ENCODE data around the gene SEC14L5. TPM values are rescaled to one million over a fixed set of nuclear protein-coding genes. Genes with fewer than 3 reads are reported as not detected.

SEC14L5 gene
- total RNA-seq, 4 donors from 2014 or later, result 0.32 to 6.2 (median 0.53) TPM

DNA sequence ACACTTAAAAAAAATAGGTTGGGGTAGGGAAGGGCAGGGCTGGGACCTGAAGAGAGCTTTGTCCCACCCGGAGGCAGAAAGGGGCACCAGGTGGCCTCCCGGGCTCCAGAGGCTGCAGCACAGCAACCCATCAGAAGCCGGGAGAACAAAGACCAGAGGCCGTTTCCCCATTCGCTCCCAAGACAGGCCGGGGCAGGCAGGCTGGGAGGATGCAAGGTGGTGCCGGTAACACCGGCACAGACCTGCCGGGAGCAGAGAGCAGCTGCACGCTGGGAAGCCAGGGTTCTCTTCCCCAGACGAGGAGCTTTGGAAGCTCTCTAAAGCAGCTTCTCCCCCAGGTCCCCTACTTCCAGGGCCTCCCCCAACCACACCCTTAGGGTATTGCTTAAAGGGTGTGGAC lies 26.7 kb upstream of the SEC14L5 start:
- Histone ChIP-seq H3K4me3 (no peak overlapping the region), H3K9me3 (peaks cover 0 to 8% of the 10 kb centered on the region in 2 donors), H3K36me3 (no peaks in the 10 kb centered on the region), H3K27ac (no peak overlapping the region), H3K27me3 (peaks cover 8% of the 10 kb centered on the region), H3K4me1 (peaks cover 0 to 8% (median 6%) of the 10 kb centered on the region in 4 donors)
- 88% methylated on average over 11 of the region's 11 CpGs; no CpG with 5 or more reads in 1 of the 2 donors for WGBS, 2 donors (ENCODE audit: low coverage in 1 of 2)
- no peak for DNase-seq
- in situ Hi-C loops (cut with MboI; ENCODE audit: low pct_ligation_motif_present in 1 of 4, low pct_unique_long_range_greater_than_20kb in 1 of 4, low sequenced_read_pairs in 3 of 4) (no loop called here), intact Hi-C loops (cut with DNase I; ENCODE audit: low total_unique reads) (no loop called here)
- no peak for TF ChIP-seq POLR2AphosphoS5 (IDR thresholded peaks at IDR 0.05)

DNA sequence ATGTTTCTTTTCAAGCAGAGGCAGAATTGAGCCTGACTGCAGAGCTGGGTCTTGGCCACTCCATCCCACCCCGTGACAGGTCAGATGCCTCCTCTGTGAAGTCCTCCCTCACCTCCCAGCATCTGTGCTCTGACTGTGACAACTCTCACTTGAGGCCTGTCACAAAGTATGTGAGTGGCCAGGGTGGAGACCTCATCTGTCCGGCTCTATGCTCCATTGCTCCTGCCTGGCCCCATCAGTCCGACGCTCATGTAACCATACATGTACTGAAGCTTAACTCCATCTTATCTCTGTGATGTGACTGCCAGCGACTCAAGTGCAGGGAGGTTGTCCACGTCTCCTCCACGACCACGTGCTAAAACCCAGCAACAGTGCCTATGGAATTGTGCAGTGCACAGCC lies 24.7 kb upstream of the SEC14L5 start:
- H3K9me3 ChIP-seq, result no peaks in the 10 kb centered on the region
- H3K4me1 ChIP-seq, result peaks cover 3 to 25% (median 20%) of the 10 kb centered on the region in 4 donors
- H3K4me3 ChIP-seq, result no peak overlapping the region
- no peak for DNase-seq
- in situ Hi-C loops (cut with MboI; ENCODE audit: low pct_ligation_motif_present in 1 of 4, low pct_unique_long_range_greater_than_20kb in 1 of 4, low sequenced_read_pairs in 3 of 4), result no loop called here
- H3K27me3 ChIP-seq, result peaks cover 13% of the 10 kb centered on the region
- no peak overlapping the region for H3K27ac ChIP-seq
- TF ChIP-seq, protein P1, sequence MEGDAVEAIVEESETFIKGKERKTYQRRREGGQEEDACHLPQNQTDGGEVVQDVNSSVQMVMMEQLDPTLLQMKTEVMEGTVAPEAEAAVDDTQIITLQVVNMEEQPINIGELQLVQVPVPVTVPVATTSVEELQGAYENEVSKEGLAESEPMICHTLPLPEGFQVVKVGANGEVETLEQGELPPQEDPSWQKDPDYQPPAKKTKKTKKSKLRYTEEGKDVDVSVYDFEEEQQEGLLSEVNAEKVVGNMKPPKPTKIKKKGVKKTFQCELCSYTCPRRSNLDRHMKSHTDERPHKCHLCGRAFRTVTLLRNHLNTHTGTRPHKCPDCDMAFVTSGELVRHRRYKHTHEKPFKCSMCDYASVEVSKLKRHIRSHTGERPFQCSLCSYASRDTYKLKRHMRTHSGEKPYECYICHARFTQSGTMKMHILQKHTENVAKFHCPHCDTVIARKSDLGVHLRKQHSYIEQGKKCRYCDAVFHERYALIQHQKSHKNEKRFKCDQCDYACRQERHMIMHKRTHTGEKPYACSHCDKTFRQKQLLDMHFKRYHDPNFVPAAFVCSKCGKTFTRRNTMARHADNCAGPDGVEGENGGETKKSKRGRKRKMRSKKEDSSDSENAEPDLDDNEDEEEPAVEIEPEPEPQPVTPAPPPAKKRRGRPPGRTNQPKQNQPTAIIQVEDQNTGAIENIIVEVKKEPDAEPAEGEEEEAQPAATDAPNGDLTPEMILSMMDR (IDR thresholded peaks at IDR 0.05), result no peak
- TF ChIP-seq EP300 (IDR thresholded peaks at IDR 0.05; ENCODE audit: low read depth) (no peak), POLR2AphosphoS5 (IDR thresholded peaks at IDR 0.05) (no peak), POLR2A (IDR thresholded peaks at IDR 0.05) (no peak)
- intact Hi-C loops (cut with DNase I; ENCODE audit: low total_unique reads), result no loop called here
- H3K36me3 ChIP-seq, result no peaks in the 10 kb centered on the region
- WGBS, 2 donors (ENCODE audit: low coverage in 1 of 2), result 76 to 80% methylated on average over 3 to 8 of the region's 8 CpGs

DNA sequence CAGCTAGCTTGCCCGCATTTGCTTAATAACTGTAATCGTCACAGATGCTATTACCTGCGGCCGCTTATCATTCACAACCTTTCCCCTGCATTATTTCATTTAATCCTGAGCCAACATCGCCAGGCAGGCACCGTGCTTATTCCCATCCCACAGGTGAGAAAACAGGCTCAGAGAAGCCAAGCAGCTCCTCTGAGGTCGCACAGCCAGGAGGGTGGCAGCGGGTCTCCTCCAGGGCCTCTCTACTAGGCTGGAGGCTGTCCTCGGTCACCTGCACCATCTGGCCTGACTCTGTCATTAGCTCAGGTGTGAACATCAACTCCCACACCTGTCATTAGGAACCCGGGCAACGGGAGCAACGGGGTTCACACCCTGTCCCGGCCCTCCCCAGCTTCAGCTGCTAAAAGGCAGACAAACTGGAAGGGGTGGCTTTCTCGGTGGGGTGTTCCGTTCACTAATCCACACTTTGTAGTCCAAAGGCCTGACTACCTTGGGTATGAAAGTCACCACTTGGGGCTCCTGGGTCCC lies 24.2 kb upstream of the SEC14L5 start:
- Histone ChIP-seq H3K27me3 (peaks cover 13% of the 10 kb centered on the region), H3K4me1 (peaks cover 3 to 25% (median 20%) of the 10 kb centered on the region in 4 donors), H3K27ac (no peak overlapping the region), H3K9me3 (no peaks in the 10 kb centered on the region), H3K36me3 (no peaks in the 10 kb centered on the region), H3K4me3 (no peak overlapping the region)
- intact Hi-C loops (cut with DNase I; ENCODE audit: low total_unique reads), result no loop called here
- in situ Hi-C loops (cut with MboI; ENCODE audit: low pct_ligation_motif_present in 1 of 4, low pct_unique_long_range_greater_than_20kb in 1 of 4, low sequenced_read_pairs in 3 of 4), result no loop called here
- no peak for TF ChIP-seq POLR2A (IDR thresholded peaks at IDR 0.05)
- TF ChIP-seq POLR2AphosphoS5 (IDR thresholded peaks at IDR 0.05), result no peak
- TF ChIP-seq, protein P1 (IDR thresholded peaks at IDR 0.05), result no peak
- no peak for TF ChIP-seq EP300 (IDR thresholded peaks at IDR 0.05; ENCODE audit: low read depth)
- no peak for DNase-seq
- 84 to 98% methylated on average over 9 to 15 of the region's 15 CpGs for WGBS, 2 donors (ENCODE audit: low coverage in 1 of 2)

DNA sequence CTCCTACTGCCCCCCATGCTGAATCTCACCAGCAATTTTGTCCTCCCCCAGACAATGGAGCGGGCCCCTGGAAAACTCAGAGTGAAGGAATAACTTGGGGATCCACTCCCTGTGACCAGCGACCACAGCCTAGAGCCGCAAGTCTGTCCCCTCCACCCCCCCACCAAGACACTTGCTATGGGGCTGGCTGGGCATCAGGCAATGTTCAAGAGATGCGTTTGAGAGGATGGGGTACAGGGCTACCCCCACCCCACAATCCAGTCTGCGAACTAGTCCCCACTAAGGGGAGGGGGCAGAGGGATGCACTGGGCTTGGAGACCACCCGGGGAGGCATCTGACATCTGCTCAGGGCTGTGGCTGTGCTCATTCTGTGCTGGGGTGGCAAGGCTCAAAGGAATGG lies 23.5 kb upstream of the SEC14L5 start:
- Histone ChIP-seq H3K4me3 (no peak overlapping the region), H3K36me3 (no peaks in the 10 kb centered on the region), H3K4me1 (peaks cover 3 to 25% (median 20%) of the 10 kb centered on the region in 4 donors), H3K27me3 (peaks cover 13% of the 10 kb centered on the region), H3K9me3 (no peaks in the 10 kb centered on the region), H3K27ac (no peak overlapping the region)
- in situ Hi-C loops (cut with MboI; ENCODE audit: low pct_ligation_motif_present in 1 of 4, low pct_unique_long_range_greater_than_20kb in 1 of 4, low sequenced_read_pairs in 3 of 4) (no loop called here), intact Hi-C loops (cut with DNase I; ENCODE audit: low total_unique reads) (no loop called here)
- WGBS, 2 donors (ENCODE audit: low coverage in 1 of 2), result 93% methylated on average over 6 of the region's 6 CpGs; no CpG with 5 or more reads in 1 of the 2 donors
- no peak for DNase-seq
- TF ChIP-seq POLR2A (IDR thresholded peaks at IDR 0.05), result no peak
- no peak for TF ChIP-seq EP300 (IDR thresholded peaks at IDR 0.05; ENCODE audit: low read depth)

DNA sequence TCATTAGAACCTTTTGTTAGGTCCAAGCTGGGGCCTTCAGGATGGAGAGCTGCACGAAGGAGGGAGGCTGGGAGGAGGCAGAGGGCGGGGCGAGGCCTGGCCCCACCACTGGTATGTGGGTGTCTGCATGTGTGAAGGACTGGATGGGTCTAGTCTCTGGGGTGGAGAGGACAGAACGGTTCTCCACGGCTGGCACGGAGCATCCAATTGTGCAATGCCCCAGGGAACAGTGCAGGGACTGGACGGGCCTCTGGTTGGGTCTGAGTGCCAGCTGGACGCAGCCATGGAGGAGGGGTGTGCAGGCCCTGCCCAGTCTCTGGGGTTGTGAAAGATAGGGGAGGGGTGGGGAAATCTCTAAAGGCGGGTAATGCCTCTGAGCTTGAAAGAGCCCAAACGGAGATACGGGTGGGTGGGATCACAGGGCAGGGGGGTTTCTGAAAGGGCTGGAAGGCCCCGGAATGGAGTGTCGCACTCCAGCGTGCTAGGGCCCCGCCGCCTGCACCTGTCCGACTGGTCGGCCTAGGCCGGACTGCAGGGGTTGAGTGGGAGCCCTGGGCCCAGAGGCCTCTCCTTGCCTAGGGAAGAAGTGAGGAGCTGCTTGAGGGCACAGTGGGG lies 22.8 kb upstream of the SEC14L5 start:
- Histone ChIP-seq H3K27me3 (peaks cover 13% of the 10 kb centered on the region), H3K27ac (peak overlapping the region in 3 of 4 donors; percentile 26 to 83 (median 78)), H3K36me3 (no peaks in the 10 kb centered on the region), H3K9me3 (no peaks in the 10 kb centered on the region), H3K4me3 (peak overlapping the region in 2 of 4 donors; percentile 70 to 82), H3K4me1 (peaks cover 3 to 25% (median 20%) of the 10 kb centered on the region in 4 donors)
- peak; percentile 65 for DNase-seq
- WGBS, 2 donors (ENCODE audit: low coverage in 1 of 2), result 72% methylated on average over 19 of the region's 19 CpGs; no CpG with 5 or more reads in 1 of the 2 donors
- intact Hi-C loops (cut with DNase I; ENCODE audit: low total_unique reads) (no loop called here), in situ Hi-C loops (cut with MboI; ENCODE audit: low pct_ligation_motif_present in 1 of 4, low pct_unique_long_range_greater_than_20kb in 1 of 4, low sequenced_read_pairs in 3 of 4) (no loop called here)
- TF ChIP-seq POLR2A (IDR thresholded peaks at IDR 0.05) (no peak), POLR2AphosphoS5 (IDR thresholded peaks at IDR 0.05) (peak; percentile 21 to 68 (median 27)), EP300 (IDR thresholded peaks at IDR 0.05; ENCODE audit: low read depth) (no peak)
- TF ChIP-seq, protein P1 (IDR thresholded peaks at IDR 0.05), result no peak
